Bone marrow (tissue), 2 donors: ENCODE measurements around the gene ZFP42.
"Not testable (repeated sequence)": the region's sequence is repeated elsewhere in the genome, so short reads cannot be mapped to it uniquely, and the experiment has no call there.

Experiments
- DNase-seq, 2 donors: peaks; one replicate each; lab custom pipeline; 2025; lab: John Stamatoyannopoulos, UW

The ZFP42 gene

DNA sequence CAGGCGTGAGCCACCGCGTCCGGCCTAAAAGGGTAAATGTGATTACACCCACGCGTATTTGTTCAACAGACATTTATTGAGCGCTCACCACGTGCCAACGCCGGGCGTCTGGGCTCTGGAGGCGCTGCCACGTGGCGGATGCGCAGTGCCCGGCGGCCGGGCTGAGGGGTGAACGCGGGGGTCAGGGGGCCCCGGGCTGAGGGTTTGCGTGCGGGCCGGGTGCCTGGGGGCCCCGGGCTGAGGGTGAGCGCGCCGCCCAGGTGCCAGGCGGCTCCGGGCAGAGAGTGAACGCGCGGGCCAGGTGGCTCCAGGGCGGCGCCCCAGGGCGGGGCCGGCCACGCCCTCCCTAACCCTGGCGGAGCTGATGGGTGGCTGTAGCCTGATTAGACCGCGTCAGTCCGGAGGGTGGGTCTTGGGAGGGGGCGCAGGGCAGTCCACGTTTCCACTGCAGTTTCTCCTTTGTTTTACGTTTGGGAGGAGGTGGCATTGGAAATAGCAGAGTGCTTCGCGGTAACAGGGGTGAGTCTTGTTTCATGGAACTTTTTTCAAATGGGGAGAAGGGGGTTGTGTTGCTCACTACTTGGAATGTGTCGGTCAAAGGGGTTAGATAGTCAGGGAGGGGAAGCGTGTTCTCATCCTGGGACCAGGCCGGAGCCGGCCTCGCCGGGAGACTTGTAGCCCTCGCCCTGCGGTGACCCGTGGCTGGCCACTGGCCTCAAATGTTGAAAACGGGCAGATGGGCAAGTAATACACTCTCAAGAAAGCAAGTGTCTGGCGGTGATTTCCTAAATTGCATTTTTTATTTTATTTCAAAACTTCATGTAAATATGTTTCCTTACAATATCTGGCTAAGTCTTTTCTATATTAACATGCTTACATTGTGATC lies at the start of gene ZFP42:
Gene ZFP42, plus strand, starts transcription at position 450 of the 886 bp plus-strand sequence. CDS start 7,037 bp downstream, outside the sequence.
- no peak for DNase-seq

DNA sequence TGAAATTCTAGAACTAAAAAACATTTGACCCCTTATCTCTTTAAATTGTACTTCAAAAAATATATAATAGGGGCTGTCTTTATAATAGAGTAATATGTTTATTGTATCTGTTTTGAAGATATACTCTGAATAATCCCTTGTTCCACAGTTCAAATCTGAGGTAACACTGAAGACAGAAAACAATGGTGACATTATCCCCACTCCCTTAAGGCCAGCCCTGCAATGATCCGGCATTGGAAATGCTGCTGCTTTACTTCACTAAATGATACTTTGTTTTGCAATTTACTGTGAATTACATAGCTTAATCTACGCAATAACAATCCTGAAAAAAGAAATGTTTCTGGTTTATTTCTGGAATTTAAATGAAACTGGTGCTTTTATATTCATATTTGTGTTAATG lies 34.4 kb upstream of the ZFP42 start:
- no peak for DNase-seq

DNA sequence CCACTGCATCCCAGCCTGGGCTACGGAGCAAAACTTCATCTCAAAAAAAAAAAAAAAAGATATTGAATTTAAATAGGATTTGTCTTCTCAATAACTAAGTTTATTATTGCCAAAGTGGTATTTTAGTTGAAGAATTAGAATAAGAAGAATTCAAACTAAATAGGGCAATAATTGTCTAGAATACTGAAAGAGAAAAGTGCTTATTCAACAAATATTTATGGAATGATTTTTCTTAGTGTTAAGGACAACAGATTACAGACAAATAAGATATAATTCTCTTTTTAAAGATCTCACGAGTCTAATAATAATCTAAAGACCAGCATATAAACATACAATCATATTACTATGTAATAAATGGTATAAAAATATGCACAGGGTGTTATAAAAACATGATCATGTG lies 33.6 kb upstream of the ZFP42 start:
- no peak for DNase-seq

DNA sequence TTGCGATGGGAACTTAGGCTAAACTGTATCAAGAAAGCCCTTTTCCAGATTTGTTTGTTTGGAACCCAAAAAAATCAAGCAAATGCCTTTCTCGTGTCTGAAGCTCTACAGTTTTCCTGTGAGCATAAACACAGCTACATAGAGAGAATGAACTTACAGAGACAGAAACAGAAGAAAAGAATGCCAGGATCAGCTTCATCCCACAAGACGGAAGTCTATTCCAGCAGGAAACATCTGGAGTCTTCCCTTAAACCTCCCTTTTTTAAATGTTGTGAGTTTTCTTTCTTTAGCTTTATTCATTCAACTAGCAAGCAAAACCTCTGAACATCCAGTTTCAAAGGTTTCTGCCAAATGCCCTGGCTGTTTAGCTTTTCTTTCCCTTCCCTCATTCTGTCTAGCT lies 32.6 kb upstream of the ZFP42 start:
- no peak for DNase-seq

DNA sequence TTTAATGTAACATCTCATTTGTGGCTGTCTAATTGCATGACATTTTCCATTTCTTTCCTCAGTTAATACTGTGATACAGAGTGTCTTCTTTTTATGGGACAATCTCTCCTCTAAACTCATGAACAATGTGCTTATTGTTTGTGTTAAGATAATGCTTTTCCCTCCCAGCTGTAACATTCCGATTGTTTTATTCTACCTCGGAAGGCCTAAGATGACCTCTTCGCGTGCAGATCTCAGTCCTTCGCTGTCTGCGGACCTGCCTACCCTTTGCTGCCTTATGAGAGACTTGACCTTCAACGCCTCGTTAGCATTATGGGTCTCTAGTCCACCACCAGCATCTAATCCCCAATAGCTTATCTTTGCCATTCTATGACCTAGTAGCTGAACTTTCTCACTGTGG lies 29.8 kb upstream of the ZFP42 start:
- DNase-seq: no peak

DNA sequence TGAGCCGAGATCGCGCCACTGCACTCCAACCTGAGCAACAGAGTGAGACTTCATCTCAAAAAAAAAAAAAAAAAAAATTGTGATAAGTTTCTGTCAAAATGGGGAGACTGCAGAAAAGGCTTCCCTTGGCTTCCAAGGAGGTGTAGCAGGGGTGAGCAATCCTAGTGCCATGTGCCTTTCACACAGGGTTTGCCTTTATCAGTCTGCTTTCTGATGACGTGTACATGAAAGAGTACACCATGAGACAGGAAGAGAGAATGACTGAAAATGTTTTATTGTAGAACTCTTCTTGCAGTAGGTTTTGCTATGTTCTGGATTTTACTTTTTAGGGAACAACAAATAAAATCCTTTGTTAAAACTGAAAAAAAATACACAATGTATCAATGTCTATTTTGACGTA lies 23.4 kb upstream of the ZFP42 start:
- no peak for DNase-seq

DNA sequence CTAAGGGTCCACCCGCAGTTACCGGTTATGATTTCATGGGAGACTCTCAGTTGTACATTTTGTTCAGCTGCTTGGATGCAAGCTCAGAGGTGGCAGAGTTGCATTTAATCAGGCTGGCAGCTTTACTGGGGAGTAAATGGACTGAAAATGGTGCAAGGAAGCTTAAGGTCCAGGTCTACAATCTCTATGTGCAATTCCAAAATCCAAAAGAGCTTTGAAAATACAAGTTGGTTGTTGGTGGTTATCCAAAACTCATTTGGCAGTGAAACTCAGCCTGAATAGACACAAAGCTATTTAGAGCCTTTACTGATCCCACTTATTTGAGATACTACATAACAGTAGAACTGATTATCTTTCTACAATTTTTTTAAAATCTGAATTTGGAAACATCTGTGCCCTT lies 11.8 kb upstream of the ZFP42 start:
- no peak for DNase-seq

DNA sequence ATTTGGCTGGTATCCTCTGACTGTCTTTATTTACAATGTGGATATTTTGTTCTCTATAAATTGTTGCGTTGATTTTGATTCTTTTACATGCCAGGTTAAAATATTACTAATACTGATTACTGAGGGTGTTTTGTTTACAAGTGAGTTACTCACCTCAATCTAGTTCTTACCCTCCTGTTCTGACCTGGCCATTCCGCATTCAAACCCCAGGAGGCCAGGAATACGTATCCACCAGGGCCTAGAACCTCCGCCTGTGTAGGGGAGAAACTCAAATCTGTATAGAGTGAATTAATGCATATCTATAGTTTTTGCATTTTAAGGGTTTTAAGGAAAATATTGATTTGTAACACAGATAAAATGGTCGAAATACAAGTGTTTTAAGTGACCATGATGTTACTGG lies 2.6 kb upstream of the ZFP42 start:
- DNase-seq: no peak

DNA sequence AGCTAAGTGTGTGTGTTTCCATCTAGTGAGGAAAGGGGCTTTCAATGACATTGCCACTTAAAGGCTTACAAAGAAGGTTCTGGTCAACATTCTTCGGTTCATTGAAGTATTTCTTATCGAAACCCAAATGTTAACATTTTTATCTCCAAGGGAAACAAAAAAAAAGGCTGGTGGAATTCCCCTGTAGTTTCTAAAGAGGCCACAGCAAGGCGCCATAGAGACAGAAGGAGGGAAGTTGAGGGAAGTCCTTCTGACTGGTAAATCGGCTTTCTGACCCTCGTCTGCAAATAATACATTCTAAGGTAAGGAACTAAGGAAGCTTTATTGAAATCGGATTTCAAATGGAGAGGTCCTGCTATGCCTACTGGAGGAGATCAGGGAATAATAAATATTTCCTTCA lies 1.7 kb upstream of the ZFP42 start:
- DNase-seq: no peak

DNA sequence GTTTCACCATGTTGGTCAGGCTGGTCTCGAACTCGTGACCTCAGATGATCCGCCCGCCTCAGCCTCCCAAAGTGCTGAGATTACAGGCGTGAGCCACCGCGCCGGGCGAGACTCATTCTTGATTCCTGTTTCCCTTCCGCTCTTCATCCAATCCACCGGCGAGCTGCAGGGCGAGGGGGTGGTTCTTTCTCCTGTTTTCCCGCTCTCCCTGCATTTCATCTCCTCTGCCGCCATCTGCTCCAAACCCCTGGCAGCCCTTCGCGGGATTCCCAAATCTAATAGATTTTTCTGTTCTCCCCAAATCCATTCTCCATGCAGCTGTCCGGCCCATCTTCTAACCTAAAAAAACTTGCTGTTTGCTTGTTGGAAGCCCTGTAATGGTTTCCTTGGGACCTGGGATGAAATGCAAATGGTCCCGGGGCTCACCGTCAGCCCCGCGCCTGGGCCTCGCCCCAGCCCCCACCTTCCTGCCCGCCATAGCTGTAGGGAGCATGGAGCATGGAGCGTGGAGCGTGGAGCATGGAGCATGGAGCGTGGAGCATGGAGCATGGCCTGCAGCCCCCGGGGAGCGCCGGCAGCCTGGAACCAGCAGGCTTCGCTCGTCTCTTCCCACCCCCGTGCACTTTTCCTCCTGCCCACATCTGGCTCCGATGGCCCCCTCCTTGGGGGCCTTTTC lies 1.1 kb downstream of the ZFP42 start:
- DNase-seq: no peak

DNA sequence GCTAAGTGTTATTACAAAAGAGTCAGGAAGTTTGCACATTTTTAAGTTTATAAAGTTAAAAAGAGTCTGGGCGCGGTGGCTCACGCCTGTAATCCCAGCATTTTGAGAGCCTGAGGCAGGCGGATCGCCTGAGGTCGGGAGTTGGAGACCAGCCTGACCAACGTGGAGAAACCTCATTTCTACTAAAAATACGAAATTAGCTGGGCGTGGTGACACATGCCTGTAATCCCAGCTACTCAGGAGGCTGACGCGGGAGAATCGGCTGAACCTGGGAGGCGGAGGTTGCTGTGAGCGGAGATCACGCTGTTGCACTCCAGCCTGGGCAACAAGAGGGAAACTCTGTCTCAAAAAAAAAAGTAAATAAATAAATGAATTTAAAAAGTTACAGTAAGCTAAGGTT lies 2.4 kb downstream of the ZFP42 start:
- DNase-seq: not testable (repeated sequence)

DNA sequence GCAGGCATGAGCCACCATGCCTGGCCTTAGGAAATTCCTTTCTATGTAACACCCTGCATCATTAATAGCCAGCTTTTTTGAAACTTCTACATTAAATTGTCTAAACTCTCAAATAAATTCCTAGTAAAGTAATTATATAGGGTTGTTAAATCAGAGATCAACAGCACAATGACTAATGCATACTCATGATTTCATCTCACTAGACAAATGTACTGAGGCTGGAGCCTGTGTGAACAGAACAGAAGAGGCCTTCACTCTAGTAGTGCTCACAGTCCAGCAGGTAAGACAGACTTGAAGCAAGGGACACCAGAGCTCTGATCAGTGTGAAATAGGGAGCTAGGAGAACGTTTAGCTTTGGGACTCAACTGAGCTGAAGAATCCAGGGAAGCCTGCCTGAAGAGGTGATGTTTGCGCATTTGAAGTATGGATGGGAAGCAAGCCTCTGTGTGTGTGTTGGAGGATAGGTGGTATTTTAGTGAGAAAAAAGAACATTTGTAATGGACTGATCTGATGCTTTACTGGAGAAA lies 3.9 kb downstream of the ZFP42 start:
- DNase-seq: no peak

DNA sequence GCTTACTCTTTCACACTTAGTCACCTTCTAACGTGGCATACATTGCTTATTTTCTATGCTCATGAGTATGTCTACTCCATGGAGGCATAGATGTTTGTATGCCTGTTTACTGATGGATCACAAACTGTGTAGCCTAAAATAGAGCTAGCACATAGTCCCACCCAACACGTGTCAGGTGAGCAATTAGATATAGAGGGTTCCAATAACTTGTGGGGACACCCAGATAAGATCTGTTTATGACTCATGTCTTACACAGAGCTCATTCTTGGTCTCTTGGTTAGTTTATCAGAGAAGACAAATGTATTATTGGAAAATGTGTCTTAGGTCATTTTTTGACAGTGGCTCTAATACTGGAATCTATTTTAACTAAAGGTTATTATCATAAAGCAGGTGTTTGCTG lies 6.8 kb downstream of the ZFP42 start:
- DNase-seq: no peak

DNA sequence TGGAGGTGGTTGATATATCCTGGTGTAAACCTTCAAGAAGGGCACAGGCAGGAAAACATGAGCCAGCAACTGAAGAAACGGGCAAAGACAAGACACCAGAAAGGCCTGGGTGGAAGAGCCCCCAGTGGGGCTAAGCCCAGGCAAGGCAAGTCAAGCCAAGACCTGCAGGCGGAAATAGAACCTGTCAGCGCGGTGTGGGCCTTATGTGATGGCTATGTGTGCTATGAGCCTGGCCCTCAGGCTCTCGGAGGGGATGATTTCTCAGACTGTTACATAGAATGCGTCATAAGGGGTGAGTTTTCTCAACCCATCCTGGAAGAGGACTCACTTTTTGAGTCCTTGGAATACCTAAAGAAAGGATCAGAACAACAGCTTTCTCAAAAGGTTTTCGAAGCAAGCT lies 7.2 kb downstream of the ZFP42 start:
- DNase-seq: no peak

DNA sequence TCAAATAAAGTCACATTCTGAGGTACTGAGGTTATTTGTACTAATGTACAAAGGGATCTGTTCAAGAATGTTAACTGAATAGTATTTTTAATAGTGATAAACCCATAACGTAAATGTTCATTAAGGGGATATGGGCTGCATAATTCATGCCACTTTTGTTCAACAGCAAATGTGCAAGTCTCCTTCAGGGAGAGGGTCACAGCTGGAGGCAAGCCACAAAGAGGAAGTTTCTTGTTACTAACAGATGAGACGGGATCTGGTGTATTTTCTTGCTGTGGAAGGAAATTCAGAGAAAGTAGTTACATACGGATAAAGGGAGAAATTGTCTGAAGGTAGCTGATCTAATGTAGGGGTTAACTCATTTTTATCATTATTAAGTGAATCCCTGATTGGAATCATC lies 10.0 kb downstream of the ZFP42 start:
- DNase-seq: no peak

DNA sequence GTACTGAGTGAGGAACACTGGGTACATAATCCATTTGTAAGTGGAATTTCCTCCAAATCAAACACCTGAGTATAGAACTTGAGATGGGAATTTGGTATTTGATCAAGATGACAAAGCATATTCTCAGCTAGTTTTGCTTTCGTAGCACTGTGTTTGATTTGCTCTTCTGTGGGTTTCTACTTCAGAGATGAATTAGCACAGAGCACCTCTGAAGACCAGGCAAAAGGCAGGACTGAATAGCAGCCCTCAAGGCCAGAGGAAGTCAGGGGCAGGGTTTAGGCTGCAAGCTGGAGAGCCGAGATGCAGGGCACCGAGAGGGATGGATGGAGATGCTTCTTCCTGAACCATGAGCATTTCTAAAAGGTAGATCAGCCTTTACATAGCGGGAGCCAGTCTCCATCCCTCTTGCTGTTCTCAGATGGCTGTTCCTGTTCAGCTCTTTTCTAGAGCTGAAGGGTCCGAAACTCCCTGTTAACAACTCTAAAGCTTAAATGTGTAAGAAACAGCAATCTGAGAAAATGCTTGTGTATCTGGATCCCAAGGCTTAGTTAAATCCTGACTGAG lies 10.8 kb downstream of the ZFP42 start:
- no peak for DNase-seq

DNA sequence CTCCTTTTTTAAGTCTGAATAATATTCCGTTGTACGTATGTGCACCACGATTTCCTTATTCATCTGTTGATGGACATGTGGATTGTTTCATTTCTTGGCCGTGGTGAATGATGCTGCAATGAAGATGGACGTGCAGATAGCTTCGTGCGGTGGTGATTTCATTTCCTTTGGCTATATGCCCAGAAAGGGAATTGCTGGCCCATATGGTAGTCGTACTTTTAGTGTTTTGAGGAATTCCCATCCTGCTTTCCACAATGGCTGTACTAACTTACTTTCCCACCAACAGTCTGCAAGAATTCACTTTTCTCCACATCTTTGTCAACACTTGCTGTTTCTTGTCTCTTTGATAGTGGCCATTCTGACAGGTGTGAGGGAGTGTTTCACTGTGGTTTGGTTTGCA lies 12.8 kb downstream of the ZFP42 start:
- DNase-seq: no peak

DNA sequence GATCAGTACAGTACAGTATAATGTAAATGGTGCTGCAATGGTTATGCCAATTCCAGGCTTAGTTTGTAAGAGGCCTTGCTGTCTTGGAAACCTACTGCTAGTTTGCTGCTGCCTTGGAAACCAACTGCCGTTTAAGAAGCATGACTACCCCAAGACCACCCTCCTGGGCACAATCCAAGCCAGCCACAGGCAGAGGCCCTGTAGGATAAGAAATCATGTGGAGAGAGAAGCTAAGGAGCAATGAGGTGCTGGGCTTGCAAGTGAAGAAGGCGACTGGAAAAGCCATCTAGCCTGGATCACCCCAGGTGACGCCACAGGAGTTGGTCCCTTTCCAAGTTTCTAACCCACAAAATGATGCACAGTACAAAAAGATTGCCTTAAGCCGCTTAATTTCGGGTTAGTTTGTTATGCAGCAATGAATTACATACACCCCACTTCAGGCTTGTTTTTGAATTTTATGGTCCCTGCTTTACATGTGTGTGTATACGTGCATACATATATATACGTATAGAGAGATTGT lies 16.9 kb downstream of the ZFP42 start:
- DNase-seq: no peak

DNA sequence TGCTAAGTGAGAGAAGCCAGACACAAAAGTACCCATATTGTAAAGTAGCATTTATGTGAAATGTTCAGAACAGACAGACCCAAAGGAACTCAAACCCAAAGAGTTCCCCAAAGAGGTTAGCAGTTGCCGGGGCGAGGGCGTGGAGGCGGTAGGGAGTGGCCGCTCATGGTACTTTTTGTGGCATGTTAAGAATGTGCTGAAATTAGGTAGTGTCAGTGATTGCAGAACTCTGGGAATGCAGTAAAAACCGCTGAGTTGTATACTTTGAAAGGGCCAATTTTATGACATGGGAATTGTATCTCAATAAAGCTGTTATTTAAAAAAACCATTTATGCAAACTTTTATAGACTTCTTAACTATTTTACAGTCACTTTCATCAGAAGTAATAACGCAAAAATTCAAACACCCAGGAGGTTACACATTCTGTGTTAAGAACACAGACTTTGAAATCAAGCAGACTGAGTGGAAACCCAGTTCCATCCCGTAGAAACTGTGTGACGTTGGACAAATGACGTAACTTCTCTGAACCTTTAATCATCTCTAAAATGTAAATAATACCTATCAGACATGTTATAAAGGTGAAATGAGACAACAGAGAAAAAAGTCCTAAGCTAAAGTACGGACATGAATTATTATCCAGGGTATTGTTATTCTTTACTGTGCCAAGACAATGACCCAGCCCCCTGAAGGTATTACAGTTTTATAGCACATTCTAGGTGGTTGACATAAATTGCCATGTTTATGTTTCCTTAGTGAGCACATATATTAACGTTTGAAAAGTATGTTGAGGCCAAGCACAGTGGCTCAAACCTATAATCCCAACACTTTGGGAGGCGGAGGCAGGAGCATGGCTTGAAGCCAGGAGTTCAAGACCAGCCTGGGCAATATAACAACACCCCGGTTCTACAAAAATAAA lies 19.7 kb downstream of the ZFP42 start:
- DNase-seq: no peak

DNA sequence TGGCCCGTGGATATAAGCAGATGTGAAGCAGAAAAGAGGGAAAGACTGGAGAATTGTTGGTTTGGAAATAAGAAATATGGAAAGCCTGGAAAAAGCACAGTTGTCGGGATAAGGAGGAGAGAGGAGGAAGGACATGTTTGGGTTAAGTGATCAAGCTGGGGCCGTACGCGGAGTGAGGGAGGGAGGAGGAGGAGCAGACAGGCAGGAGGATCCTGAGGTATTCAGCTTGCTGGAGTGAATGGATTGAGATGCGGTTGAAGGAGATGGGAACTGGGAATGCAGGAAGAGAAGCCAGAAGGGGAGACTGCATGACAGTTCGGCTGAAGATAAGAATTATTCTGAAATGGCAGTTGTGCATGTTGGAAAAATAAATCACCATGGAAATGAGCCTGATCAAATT lies 21.2 kb downstream of the ZFP42 start:
- no peak for DNase-seq

DNA sequence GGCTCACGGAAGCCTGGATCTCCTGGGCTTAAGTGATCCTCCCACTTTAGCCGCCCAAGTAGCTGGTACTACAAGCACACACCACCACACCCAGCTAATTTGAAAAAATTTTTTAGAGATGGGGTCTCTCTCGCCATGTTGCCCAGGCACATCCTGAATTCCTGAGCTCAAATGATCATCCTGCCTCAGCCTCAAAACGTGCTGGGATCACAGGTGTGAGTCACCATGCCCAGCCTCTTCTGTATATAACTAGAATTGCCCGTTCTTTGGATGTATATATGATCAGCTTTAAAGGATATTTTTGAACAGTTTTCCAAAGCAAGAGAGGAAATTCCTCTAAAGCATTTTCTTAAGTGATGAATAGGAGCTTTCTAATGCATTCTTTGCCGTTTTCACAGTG lies 22.7 kb downstream of the ZFP42 start:
- DNase-seq: no peak
